HG02943 (cell line): Measurements from ENCODE around the gene GJA9.
"Not testable (repeated sequence)": the region's sequence is repeated elsewhere in the genome, so short reads cannot be mapped to it uniquely, and the experiment has no call there.

Experiments used
- ATAC-seq: cut with Tn5 transposase; IDR thresholded peaks from one replicate; pipeline ENCODE4 v1.9.1; 2021; ENCODE audit warnings: mild to moderate bottlenecking, low read depth, moderate library complexity; ENCODE audit not compliant: unreplicated experiment

Gene GJA9

GRCh38 chr1:38881487-38881886 lies at the start of gene GJA9:
TSS of gene GJA9 (minus strand) at chr1:38881587. CDS start at chr1:38876098, 5,489 bp downstream.
- no peak for ATAC-seq

DNA sequence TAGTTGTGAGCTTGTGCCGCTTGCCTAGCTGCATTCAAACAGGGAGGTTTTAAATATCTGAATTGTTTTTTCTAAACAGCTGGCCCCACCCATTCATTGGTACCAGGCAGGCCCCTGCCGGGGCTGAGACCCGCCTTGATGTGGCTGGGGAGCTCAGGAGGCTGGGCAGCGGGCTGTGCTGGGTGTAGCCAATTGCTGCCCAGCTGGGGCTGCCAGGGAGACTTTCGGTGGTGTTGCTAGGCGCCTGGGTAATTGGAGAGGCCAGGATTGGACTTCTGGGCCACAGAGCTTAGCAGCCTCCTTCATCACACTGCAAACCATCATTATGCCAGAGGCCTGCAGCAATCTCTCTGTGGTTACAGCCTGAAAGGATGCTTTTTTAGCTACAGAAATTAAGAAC lies 48.1 kb upstream of the GJA9 start:
- ATAC-seq, result no peak

DNA sequence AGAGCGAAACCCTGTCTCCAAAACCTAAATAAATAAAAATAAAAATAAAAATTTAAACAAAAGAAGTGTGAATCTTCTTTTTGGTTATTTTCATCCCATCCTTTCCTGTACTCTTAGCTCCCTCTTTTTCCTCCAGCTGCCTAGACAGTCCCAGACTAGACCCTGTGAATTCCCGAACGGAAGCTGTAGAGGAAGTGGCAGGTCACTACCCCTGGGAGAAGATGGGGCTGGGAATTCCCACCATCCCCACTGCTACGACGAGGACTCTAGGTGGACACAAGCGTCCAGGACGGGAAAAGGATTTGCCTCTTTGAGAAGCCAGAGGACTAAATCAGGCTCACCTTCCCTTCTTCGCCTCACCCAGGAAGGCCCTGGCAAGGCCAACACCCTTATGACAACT lies 47.7 kb upstream of the GJA9 start:
- no peak for ATAC-seq

GRCh38 chr1:38926091-38926490 lies 44.7 kb upstream of the GJA9 start:
- ATAC-seq, result no peak

DNA sequence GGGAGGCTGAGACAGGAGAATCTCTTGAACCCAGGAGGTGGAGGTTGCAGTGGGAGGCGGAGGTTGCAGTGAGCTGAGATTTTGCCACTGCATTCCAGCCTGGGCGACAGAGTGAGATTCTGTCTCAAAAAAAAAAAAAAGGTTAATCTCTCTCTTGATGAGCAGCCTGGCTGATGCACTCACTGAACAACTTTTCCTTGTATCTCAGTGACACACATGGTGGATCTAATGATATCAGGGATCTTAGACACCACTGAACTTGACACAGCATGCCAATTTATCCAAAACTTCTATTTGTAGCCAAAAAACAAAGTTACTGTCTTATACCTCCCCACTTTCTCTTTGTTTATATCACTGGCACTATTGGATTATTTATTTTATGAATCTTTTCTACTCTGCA lies 44.0 kb upstream of the GJA9 start:
- no peak for ATAC-seq

DNA sequence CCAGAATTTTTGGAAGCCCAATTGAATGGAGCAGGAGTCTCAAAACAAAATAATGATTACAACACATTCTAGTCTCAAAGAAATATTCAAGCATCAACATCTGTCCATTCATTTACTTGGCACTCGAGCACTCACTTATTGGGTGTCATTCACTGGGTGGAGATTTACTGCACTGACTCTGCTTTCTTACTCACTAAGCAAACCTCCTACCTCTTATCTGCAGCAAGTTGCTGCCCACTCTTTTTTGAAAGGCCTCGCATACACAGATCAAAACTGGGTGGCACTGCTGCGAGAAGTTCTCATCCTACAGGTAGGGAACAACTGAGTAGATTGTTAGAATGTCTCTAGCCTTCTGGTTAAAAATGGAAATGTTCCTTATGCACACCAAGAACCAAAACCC lies 42.2 kb upstream of the GJA9 start:
- ATAC-seq, result no peak

- ATAC-seq, result no peak
These were observed 37.7 kb upstream of the GJA9 start for GRCh38 chr1:38919130-38919529.

DNA sequence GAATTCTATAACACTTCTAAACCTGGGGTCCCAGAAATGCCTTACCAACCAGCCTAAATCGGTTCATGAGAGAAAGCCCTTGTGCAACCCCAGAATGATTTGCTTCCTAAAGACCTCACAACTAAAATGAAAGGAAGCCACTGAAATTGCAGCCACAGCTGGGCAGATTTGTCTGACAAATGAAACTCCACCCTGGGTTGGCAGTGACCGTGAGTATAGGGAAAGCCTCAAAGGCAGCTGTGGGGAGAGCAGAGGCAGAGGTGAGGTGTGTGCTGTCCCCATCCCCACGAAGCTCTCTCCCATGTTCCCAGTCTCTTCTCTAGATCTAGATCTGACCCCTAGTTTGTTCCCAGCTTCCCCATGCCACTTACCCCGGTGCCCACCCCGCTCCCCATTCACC lies 37.2 kb upstream of the GJA9 start:
- ATAC-seq, result no peak

DNA sequence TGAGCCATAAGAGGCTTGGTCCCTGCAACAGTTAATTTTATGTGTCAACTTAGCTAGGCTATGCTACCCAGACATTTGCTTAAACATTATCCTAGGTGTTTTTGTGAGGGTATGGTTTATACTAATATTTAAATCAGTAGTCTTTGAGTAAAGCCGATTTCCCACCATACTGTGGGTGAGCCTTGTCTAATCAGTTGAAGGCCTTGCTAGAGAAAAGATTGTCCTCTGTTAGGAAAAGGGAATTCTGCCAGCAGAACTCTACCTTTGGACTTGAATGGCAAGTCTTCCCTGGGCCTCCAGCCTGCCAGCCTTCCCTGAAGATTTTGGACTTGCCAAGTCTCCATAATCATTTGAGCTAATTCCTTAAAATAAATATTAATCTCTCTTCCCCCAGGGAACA lies 36.4 kb upstream of the GJA9 start:
- ATAC-seq, result no peak

DNA sequence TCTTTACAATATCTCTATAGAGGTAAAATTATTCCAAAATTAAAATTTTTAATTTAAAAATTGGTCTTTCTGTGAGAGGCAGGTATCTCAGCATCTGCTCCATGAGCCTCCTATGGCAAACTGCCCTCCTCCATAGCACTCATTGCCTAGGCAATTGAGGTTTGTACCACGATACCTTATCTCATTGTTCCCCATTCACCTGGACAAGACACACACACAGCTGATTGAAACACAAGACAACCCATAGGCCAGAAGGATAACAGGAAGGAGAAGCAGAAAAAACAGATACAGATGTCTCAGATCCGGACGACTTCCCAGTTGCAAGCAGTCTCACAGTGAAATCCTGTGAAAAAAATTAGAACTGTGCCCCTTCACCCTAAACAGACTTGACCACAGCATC lies 36.0 kb upstream of the GJA9 start:
- no peak for ATAC-seq

DNA sequence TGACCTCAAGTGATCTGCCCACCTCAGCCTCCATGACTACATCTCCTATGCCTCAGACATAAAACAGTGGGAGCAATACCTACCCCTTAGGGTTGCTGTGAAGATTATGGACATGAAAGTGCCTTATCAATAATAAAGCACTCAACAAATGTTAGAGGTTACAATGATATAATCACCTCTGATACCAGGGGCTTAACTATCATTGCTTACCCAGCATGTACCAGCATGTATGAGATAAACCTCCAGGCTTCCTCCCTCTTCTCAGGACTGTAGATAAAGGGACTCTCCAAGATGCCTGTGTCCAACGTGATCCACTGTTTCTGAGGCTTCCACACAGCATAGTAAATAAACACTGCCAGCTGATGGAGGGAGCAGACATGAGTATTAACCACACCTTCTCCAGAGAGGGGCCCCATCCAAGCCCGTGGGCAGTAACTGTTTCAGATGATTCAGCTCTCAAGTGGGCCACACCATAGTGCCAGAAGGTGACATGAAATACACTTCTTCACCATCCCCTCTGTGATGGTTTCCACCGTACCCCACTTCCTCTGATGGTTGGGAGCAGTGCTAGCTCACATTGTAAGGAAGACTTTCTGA lies 34.1 kb upstream of the GJA9 start:
- no peak for ATAC-seq

- not testable (repeated sequence) for ATAC-seq
These were observed 33.5 kb upstream of the GJA9 start for GRCh38 chr1:38914908-38915307.

GRCh38 chr1:38908821-38909220 lies 27.4 kb upstream of the GJA9 start:
- no peak for ATAC-seq

DNA sequence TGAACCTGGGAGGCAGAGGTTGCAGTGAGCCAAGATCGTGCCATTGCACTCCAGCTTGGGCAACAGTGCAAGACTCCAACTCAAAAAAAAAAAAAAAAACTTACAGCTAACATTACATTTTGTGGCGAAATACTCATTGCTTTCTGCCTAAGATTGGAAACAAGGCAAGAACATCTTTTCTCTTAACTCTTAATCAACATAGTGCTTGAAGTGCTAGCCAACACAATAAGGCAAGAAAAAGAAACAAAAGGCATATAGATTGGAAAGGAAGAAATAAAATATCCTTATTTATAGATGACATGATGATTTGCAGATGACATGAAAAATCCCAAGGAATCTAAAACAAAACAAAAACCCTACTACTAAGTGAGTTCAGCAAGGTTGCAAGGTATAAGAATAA lies 24.6 kb upstream of the GJA9 start:
- ATAC-seq, result no peak

DNA sequence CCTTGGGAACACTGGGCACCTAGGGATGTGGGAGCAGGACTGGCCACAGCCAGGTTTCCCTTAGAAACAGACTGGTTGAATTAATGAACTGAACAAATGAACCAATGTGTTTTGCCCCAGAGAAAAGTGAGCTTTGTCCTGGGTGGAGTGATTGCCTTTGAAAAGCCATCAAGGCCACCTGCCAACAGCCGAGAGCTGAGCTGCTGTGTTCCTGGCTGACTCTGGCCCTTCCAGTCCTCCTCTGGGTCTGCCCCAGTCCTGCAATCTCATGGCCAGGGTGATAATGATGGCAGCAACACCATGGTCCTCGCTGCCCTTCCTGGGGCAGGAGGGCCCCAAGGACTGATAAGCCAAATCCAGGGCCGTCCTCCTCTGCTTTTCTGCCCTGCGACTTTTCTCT lies 18.2 kb upstream of the GJA9 start:
- no peak for ATAC-seq

DNA sequence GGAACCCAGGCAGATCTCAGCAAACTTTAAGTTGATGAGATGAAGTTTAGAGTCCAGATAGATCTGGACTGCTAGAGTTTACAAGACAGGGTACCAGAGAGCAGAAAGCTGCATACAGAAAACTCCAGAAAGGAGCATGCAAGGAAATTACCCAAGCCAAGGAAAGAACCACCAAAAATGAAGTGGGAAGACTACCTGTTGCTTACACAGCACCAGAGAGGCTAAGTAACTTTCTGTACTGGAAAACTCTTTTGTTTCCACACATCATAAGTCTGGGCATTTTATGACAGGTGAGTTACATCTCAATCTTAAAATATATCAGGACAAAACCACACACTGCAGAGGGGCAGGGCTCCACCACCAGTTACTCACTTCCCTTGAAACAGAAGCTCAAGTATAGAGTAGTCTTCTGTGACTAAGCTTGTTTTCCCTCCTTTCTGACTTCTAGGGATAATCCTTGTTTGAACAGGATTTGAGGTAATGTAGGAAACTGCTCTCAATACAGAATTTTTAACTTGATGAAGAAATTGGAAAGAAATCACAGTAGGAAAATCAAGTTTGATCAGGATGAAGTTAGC lies 17.4 kb upstream of the GJA9 start:
- ATAC-seq, result no peak

DNA sequence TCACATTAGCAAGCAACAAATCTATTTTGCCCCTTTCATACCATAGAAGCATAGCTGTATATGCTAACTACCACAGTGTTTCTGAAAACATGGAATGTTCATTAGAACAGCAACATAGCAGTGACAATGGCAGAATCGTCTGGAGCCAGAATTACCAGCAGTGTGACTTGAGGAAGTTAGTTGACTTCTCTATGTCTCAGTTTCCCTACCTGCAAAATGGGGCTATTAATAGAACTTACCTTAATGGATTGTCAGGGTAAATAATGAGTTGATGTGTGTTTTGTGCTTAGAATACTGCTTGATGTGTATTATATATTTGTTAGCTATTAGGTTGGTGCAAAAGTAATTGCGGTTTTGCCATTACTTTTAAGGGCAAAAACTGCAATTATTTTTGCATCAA lies 14.8 kb upstream of the GJA9 start:
- ATAC-seq, result no peak

GRCh38 chr1:38892976-38893375 lies 11.6 kb upstream of the GJA9 start:
- ATAC-seq, result no peak

DNA sequence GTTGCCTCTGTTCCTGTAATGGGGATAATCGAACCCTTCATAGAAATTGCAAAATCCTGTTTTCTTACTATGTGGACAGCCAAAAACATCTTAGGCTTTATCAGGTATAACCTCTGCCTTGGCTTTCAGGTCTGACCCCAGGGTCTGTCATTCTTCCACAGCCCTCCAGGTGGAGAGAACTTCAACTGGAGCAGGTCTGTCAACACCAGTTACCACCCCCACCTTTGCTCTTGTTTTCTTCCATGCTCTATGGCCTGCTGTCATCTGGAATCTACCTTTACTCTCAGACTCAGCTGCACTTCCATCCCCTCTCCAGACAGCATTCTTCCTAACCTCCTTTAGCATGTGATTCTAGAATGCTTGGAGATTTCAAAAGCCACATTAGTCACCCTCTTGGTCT lies 10.4 kb upstream of the GJA9 start:
- no peak for ATAC-seq

DNA sequence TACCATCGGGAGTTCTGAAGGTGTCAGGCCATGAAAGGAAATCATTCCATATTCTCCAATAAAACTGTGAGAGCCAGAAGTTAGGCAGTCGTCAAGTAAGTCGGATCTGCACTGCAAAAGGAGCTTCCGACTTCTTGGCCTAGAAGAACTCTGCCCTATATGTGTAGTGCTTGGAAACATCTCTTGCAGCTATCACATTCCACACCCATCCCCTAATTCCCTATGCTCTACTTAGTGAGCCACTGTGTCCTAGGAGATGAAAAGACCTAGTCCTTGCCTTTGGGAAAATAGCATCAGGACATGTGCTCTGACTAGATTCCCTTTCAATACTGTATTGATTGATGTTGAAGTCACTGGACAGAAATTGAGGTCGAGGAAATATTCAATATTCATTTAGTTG lies 8.2 kb upstream of the GJA9 start:
- ATAC-seq, result no peak

DNA sequence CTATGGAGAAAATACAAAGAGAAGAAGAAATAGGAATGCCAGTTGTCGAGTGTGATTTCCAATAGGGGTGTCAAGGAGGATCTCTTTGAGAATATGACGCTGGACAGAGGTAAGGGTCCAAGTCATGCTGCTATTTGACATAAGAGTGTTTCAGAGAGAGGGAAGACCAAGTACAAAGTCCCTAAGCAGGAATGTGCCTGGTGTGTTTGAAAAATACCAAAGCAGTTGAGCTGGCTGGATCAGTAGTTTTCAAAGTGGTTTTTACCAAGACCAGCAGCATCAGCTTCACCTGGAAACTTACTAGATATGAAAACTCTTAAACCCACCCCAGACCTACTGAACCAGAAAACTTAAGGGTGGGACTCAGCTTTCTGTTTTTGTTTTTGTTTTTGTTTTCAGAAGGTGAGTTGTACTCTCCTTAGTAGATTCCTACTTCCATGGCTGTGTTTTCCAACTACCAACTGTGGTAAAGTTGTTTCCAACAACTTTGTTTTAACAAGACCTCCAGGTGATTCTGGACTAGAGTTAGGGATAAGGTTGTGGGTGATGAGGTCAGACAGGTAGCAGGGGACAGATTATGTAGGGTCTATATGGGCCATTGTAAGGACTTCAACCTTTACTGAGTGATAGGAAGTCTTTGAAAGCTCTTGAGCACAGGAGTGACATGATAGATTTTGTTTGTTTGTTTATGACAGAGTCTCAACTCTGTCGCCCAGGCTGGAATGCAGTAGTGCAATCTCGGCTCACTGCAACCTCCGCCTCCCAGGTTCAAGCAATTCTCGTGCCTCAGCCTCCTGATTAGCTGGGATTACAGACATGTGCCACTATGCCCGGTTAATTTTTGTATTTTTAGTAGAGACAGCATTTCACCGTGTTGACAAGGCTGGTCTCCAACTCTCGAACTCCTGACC lies 7.3 kb upstream of the GJA9 start:
- ATAC-seq, result no peak

DNA sequence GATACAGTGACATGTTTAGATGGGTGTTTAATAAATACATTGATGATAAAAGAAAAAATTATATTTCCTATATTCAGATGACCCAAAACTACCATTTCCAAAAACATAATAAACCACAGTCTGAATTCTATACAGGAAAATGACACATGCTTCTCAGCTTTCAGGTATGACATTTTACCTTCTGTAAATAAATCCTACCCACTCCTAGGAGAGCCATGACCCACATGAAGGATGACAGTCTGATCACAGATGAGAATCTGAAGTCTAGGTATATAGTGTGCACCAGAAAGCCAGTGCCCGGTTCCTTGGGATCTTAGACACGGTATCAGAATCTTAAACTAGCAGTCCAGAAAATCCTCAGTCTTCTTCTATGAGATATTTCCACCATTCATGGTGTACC lies 3.7 kb upstream of the GJA9 start:
- ATAC-seq, result no peak
